H9 (cell line): Measurements from ENCODE around the gene KIT. TPM values are rescaled to one million over a fixed set of nuclear protein-coding genes. Genes with fewer than 3 reads are reported as not detected.

Experiments used
- DNase-seq: peaks from one replicate; pipeline ENCODE4 v3.0.0-alpha.2; 2017
- H2AFZ ChIP-seq: one replicate; pipeline ENCODE4 v1.6.1; 2013; ENCODE audit warnings: mild to moderate bottlenecking, low read length, control low read depth, moderate library complexity
- H2AK5ac ChIP-seq: 2 replicates; pipeline ENCODE4 v1.6.1; 2013; ENCODE audit warnings: low read length, control low read depth, mixed read lengths; ENCODE audit not compliant: insufficient read length
- H2BK120ac ChIP-seq: one replicate; pipeline ENCODE4 v1.6.1; 2013; ENCODE audit warnings: low read depth, mild to moderate bottlenecking, low read length, control low read depth, inconsistent platforms; ENCODE audit not compliant: poor library complexity, severe bottlenecking
- H2BK12ac ChIP-seq: 2 replicates; pipeline ENCODE4 v1.6.1; 2013; ENCODE audit warnings: low read length, control low read depth, mixed read lengths, low read depth; ENCODE audit not compliant: insufficient read length
- H2BK15ac ChIP-seq: 2 replicates; pipeline ENCODE4 v1.6.1; 2013; ENCODE audit warnings: low read depth, low read length, control low read depth
- H2BK20ac ChIP-seq: one replicate; pipeline ENCODE4 v1.6.1; 2013; ENCODE audit warnings: low read depth, mild to moderate bottlenecking, low read length, control low read depth, inconsistent platforms; ENCODE audit not compliant: poor library complexity, severe bottlenecking
- H2BK5ac ChIP-seq: 2 replicates; pipeline ENCODE4 v1.6.1; 2013; ENCODE audit warnings: low read length, control low read depth, mixed read lengths; ENCODE audit not compliant: insufficient read length
- H3K14ac ChIP-seq: 2 replicates; pipeline ENCODE4 v1.6.1; 2013; ENCODE audit warnings: low read length, control low read depth; ENCODE audit not compliant: insufficient read depth
- H3K18ac ChIP-seq: 2 replicates; pipeline ENCODE4 v1.6.1; 2013; ENCODE audit warnings: low read depth, mild to moderate bottlenecking, mixed read lengths, low read length, control low read depth; ENCODE audit not compliant: insufficient read length
- H3K23ac ChIP-seq: 2 replicates; pipeline ENCODE4 v1.6.1; 2013; ENCODE audit warnings: low read length, control low read depth, mixed read lengths, low read depth; ENCODE audit not compliant: insufficient read length
- H3K23me2 ChIP-seq: 2 replicates; pipeline ENCODE4 v1.6.1; 2013; ENCODE audit warnings: low read depth, mild to moderate bottlenecking, mixed read lengths, low read length, control low read depth; ENCODE audit not compliant: insufficient read length, poor library complexity, severe bottlenecking
- H3K27ac ChIP-seq: 2 replicates; pipeline ENCODE4 v1.5.1; 2013; ENCODE audit warnings: low read length, control low read depth, mixed read lengths, low read depth; ENCODE audit not compliant: insufficient read length
- H3K27me3 ChIP-seq: 2 replicates; pipeline ENCODE4 v1.6.1; 2013; ENCODE audit warnings: low read length, control low read depth, inconsistent platforms; ENCODE audit not compliant: insufficient read depth
- H3K4ac ChIP-seq: 2 replicates; pipeline ENCODE4 v1.6.1; 2013; ENCODE audit warnings: low read depth, mild to moderate bottlenecking, control low read depth, inconsistent platforms, low read length, moderate library complexity
- H3K4me1 ChIP-seq: 2 replicates; pipeline ENCODE4 v1.6.1; 2013; ENCODE audit warnings: low read length, control low read depth, inconsistent platforms; ENCODE audit not compliant: insufficient read depth
- H3K4me2 ChIP-seq: 2 replicates; pipeline ENCODE4 v1.6.1; 2013; ENCODE audit warnings: low read length, control low read depth, mixed read lengths; ENCODE audit not compliant: insufficient read length, insufficient read depth
- H3K56ac ChIP-seq: 2 replicates; pipeline ENCODE4 v1.6.1; 2013; ENCODE audit warnings: low read depth, mild to moderate bottlenecking, mixed read lengths, low read length, control low read depth; ENCODE audit not compliant: insufficient read length
- H3K79me1 ChIP-seq: 2 replicates; pipeline ENCODE4 v1.6.1; 2013; ENCODE audit warnings: low read depth, mild to moderate bottlenecking, moderate library complexity, low read length, control low read depth, inconsistent platforms; ENCODE audit not compliant: insufficient read depth, poor library complexity, severe bottlenecking
- H3K79me2 ChIP-seq: 2 replicates; pipeline ENCODE4 v1.6.1; 2013; ENCODE audit warnings: low read length, control low read depth, inconsistent platforms; ENCODE audit not compliant: insufficient read depth
- H3K9ac ChIP-seq: 2 replicates; pipeline ENCODE4 v1.6.1; 2013; ENCODE audit warnings: low read length, control low read depth, mixed read lengths; ENCODE audit not compliant: insufficient read length; ENCODE audit errors: extremely low read depth
- H3K9me3 ChIP-seq: one replicate; pipeline ENCODE4 v1.6.1; 2013; ENCODE audit warnings: low read depth, low read length, inconsistent platforms; ENCODE audit not compliant: control insufficient read depth
- H3T11ph ChIP-seq: one replicate; pipeline ENCODE4 v1.6.1; 2013; ENCODE audit warnings: mild to moderate bottlenecking, low read length, control low read depth, inconsistent platforms
- H4K20me1 ChIP-seq: one replicate; pipeline ENCODE4 v1.6.1; 2013; ENCODE audit not compliant: control insufficient read depth, insufficient read length, insufficient read depth
- H4K5ac ChIP-seq: 2 replicates; pipeline ENCODE4 v1.6.1; 2013; ENCODE audit warnings: low read depth, mild to moderate bottlenecking, mixed read lengths, low read length, control low read depth; ENCODE audit not compliant: insufficient read length
- H4K8ac ChIP-seq: replicated peaks from 2 replicates; pipeline ENCODE4 v1.6.1; 2013; ENCODE audit warnings: low read length, control low read depth, mixed read lengths, low read depth; ENCODE audit not compliant: insufficient read length
- H4K91ac ChIP-seq: 2 replicates; pipeline ENCODE4 v1.6.1; 2013; ENCODE audit warnings: low read depth, mild to moderate bottlenecking, moderate library complexity, mixed read lengths, low read length, control low read depth; ENCODE audit not compliant: insufficient read length
- H3K27ac Mint-ChIP-seq, 3 experiments: 2 replicates in 2 of 3; 3 replicates in 1 of 3; pipeline ENCODE4 v1.8.0; 2020 to 2021; ENCODE audit warnings: mixed read lengths in 3 of 3, mild to moderate bottlenecking in 1 of 3, moderate library complexity in 1 of 3
- H3K27me3 Mint-ChIP-seq: 2 replicates; pipeline ENCODE4 v1.8.0; 2021; ENCODE audit warnings: low read depth, mild to moderate bottlenecking, moderate library complexity, mixed read lengths
- H3K36me3 Mint-ChIP-seq, 3 experiments: 2 replicates in 2 of 3; 3 replicates in 1 of 3; pipeline ENCODE4 v1.8.0; 2020 to 2021; ENCODE audit warnings: low read depth in 3 of 3, mixed read lengths in 3 of 3; ENCODE audit not compliant: insufficient read depth in 1 of 3
- H3K4me1 Mint-ChIP-seq, 2 experiments: 2 replicates each; pipeline ENCODE4 v1.8.0; 2020; ENCODE audit warnings: mixed read lengths in 2 of 2
- H3K4me3 Mint-ChIP-seq, 2 experiments: 2 replicates in 1 of 2; 3 replicates in 1 of 2; pipeline ENCODE4 v1.8.0; 2020 to 2021; ENCODE audit warnings: mild to moderate bottlenecking in 2 of 2, mixed read lengths in 2 of 2, moderate library complexity in 1 of 2
- H3K9me3 Mint-ChIP-seq, 2 experiments: 2 replicates in 1 of 2; 3 replicates in 1 of 2; pipeline ENCODE4 v1.8.0; 2020; ENCODE audit warnings: mild to moderate bottlenecking in 2 of 2, mixed read lengths in 2 of 2, moderate library complexity in 1 of 2
- WGBS: extraction: QIAGEN DNeasy Blood & Tissue Kit; methylation state at CpG from one replicate; pipeline ENCODE4 v1.1.7; 2013; ENCODE audit warnings: missing lambda C conversion rate, low lambda C conversion rate, mixed read lengths; ENCODE audit not compliant: insufficient read length; ENCODE audit errors: extremely low coverage; 5-methylcytosine and 5-hydroxymethylcytosine counted together
- total RNA-seq: library from RNA; stranded (reverse); gene quantifications from 2 replicates; pipeline ENCODE4 v1.2.1, GENCODE V29; 2021
- TF ChIP-seq, protein P1 (sequence below): fragments of 200-600 bp; sonication (generic); conservative IDR thresholded peaks from 3 replicates; pipeline ENCODE4 v1.8.0; 2021; ENCODE audit warnings: antibody characterized with exemption, mild to moderate bottlenecking

Gene KIT
- total RNA-seq, 1 experiment from 2014 or later = 6.7 TPM

DNA sequence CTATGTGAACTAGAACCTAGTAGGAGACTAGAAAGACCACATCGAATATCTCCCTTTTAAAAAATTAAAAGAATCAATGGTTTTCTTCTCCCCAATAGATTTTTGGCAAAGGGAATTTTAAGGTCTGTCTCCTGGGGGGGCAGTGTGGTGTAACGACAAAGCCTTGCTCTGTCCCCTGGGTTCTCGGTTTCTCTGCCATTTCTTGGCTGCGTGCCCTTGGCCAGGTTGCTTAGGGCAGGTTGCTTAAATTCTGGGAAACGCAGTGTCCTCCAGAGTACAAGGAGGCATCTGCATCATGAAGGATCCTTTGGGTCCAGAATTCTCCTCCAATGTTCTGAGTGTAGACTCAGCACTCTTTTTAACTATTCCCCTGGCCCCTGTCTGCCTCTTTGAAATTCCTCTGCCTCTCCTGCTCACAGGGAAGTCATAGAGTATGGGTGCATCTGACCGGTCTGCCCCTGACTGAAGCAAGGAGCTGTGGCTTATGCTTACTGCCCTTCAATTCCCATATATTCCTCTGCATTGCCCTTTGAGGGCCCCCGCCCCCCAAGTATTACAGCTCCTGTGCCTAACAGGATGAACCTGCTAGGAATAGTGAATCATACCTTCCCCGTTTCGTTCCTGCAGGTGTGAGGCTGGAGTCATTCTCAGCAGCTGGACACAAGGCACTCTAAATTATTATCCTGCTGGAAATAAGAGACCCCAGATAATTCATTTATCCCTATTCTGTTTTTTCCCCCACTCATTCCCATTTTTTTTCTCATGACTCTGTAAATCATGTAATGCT is 2.2 kb downstream of the KIT start:
- no peak overlapping the region for H2AFZ ChIP-seq
- Mint-ChIP-seq H3K36me3 (no peaks in the 10 kb centered on the region; a peak in 1 of 7 replicates), H3K27ac (peak overlapping the region in 1 of 3 experiments; percentile 13; a peak in 1 of 7 replicates), H3K4me3 (peak overlapping the region; percentile 72 to 91), H3K4me1 (peaks cover 20 to 37% of the 10 kb centered on the region in 2 experiments), H3K27me3 (peaks cover 69% of the 10 kb centered on the region), H3K9me3 (no peaks in the 10 kb centered on the region; a peak in 1 of 5 replicates)
- no peak overlapping the region for H3K23ac ChIP-seq
- no CpG with 5 or more reads among the region's 9 CpGs for WGBS
- H2BK5ac ChIP-seq = no peak overlapping the region
- no peak overlapping the region for H3K56ac ChIP-seq
- no peak overlapping the region for H2BK120ac ChIP-seq
- no peak overlapping the region for H2BK15ac ChIP-seq
- H3K9me3 ChIP-seq = no peaks in the 10 kb centered on the region
- TF ChIP-seq, protein P1, sequence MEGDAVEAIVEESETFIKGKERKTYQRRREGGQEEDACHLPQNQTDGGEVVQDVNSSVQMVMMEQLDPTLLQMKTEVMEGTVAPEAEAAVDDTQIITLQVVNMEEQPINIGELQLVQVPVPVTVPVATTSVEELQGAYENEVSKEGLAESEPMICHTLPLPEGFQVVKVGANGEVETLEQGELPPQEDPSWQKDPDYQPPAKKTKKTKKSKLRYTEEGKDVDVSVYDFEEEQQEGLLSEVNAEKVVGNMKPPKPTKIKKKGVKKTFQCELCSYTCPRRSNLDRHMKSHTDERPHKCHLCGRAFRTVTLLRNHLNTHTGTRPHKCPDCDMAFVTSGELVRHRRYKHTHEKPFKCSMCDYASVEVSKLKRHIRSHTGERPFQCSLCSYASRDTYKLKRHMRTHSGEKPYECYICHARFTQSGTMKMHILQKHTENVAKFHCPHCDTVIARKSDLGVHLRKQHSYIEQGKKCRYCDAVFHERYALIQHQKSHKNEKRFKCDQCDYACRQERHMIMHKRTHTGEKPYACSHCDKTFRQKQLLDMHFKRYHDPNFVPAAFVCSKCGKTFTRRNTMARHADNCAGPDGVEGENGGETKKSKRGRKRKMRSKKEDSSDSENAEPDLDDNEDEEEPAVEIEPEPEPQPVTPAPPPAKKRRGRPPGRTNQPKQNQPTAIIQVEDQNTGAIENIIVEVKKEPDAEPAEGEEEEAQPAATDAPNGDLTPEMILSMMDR = no peak
- no peak overlapping the region for H2BK12ac ChIP-seq
- peaks cover 4% of the 10 kb centered on the region; the same call in 1 of the 2 replicates for H3K4me1 ChIP-seq
- peak overlapping the region; percentile 61 for H3K4me2 ChIP-seq
- peaks cover 12% of the 10 kb centered on the region; the same call in 1 of the 2 replicates for H3K27me3 ChIP-seq
- no peaks in the 10 kb centered on the region for H4K20me1 ChIP-seq
- no peak overlapping the region for H4K91ac ChIP-seq
- no peak overlapping the region for H2AK5ac ChIP-seq
- no peak overlapping the region for H4K5ac ChIP-seq
- no peak overlapping the region for H3K27ac ChIP-seq
- H3K79me2 ChIP-seq = no peaks in the 10 kb centered on the region; the same call in 1 of the 2 replicates
- peak overlapping the region; percentile 16 for H3K9ac ChIP-seq
- H3K14ac ChIP-seq = no peak overlapping the region
- no peak overlapping the region for H3K18ac ChIP-seq
- H3K79me1 ChIP-seq = no peaks in the 10 kb centered on the region
- H3T11ph ChIP-seq = no peak overlapping the region
- H4K8ac ChIP-seq = no peak overlapping the region
- no peak overlapping the region for H2BK20ac ChIP-seq
- DNase-seq = no peak
- H3K23me2 ChIP-seq = peaks cover 21% of the 10 kb centered on the region
- no peak overlapping the region for H3K4ac ChIP-seq
